GM23248 (cell line): ENCODE results near the gene C9orf72.

Experiments used
- EZH2 ChIP-seq: fragments of 200-600 bp; sonication (generic); IDR thresholded peaks from 2 replicates; pipeline ENCODE4 v1.6.1; 2018; ENCODE audit warnings: antibody characterized with exemption, mild to moderate bottlenecking; ENCODE audit not compliant: insufficient read depth, poor library complexity, severe bottlenecking
- EZH2phosphoT487 ChIP-seq: fragments of 200-600 bp; sonication (generic); IDR thresholded peaks from 2 replicates; pipeline ENCODE4 v1.6.1; 2018; ENCODE audit warnings: antibody characterized with exemption, moderate library complexity, mild to moderate bottlenecking, low read depth; ENCODE audit not compliant: insufficient read depth

- TF ChIP-seq EZH2, result no peak
- TF ChIP-seq EZH2phosphoT487, result no peak
Measured at GRCh38 chr9:27528076-27528885, 45.0 kb downstream of the C9orf72 start.
